ENCODE results near the gene PKHD1. TPM values are rescaled to one million over a fixed set of nuclear protein-coding genes. Genes with fewer than 3 reads are reported as not detected.

The PKHD1 gene
- total and polyA plus RNA-seq, 2 experiments from 2014 or later: 0.47 to 3.3 TPM

DNA sequence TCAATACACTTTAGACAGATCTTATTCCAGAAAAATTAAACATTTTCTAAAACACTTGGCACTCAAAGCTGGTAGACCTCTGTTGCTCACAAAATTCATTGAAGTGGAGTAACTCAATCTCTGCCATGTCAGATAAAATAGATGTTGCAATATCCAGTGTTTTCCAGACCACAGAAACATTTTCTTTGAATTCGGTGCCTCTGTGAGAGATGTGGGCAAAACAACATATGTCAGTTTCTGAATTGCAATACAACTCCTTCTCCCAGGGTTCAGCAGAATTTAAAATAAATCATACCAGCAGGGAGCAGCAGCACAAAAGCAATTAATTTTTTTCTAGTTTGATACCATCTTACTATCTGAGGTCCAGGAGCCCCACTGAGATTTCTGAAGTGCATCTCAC, 11.3 kb upstream of the PKHD1 start:
- no peak for TF ChIP-seq EZH2 (IDR thresholded peaks at IDR 0.05; ENCODE audit: borderline replicate concordance)
- no peak for TF ChIP-seq EZH2phosphoT487 (IDR thresholded peaks at IDR 0.05; ENCODE audit: low read depth, severe bottlenecking, unreplicated experiment)
- no peak for TF ChIP-seq CTCF (IDR thresholded peaks at IDR 0.05; ENCODE audit: poor library complexity)
- Histone ChIP-seq H4K20me1 (ENCODE audit: insufficient read depth, poor library complexity, severe bottlenecking) (no peaks in the 10 kb centered on the region), H3K27ac (no peak overlapping the region), H3K36me3 (replicated peaks; ENCODE audit: insufficient read depth, low read depth) (no peaks in the 10 kb centered on the region), H3K4me1 (ENCODE audit: insufficient read depth) (no peaks in the 10 kb centered on the region), H3K4me2 (no peak overlapping the region), H2AFZ (no peak overlapping the region), H3K79me2 (no peaks in the 10 kb centered on the region), H3K9me3 (ENCODE audit: low read depth) (no peaks in the 10 kb centered on the region), H3K9me2 (replicated peaks; ENCODE audit: insufficient read depth) (no peaks in the 10 kb centered on the region), H3K4me3 (no peak overlapping the region), H3K27me3 (no peaks in the 10 kb centered on the region)
- no peak for DNase-seq (ENCODE audit: low spot score)
- WGBS (ENCODE audit: low lambda C conversion rate, missing lambda C conversion rate): 84% methylated on average over 1 of the region's 1 CpG

DNA sequence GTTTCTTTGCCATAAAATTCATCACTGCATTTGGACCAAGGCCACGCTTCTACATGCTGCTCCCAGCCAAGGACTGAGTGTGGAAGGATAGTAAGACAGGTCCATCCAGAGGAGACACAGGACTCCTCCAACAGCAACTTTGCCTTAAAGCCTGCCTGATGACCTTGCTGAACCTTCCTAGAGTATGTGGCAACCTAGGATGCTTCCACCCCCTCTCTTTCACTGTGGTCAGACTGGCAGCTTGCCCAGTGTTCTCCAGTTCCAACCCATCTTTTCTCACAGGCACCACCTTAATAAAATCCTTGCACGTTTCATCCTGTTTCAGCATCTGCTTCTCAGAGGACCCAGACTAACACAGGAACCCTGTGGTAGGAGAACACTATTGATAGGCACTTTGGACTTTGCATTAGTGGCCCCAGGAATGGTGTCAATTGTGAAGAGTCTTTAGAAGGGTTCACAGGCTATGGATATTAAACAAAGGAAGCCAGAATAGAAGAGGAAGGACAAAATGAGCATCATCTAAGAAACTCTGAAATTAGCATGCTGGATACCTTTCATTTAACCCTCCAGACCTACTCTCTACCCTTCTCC, 2.4 kb upstream of the PKHD1 start:
- H3K4me1 ChIP-seq (ENCODE audit: insufficient read depth): peaks cover 12% of the 10 kb centered on the region
- no peaks in the 10 kb centered on the region for H3K9me2 ChIP-seq (replicated peaks; ENCODE audit: insufficient read depth)
- WGBS (ENCODE audit: low lambda C conversion rate, missing lambda C conversion rate): 72% methylated on average over 2 of the region's 2 CpGs
- no peaks in the 10 kb centered on the region for H3K27me3 ChIP-seq
- no peaks in the 10 kb centered on the region for H3K79me2 ChIP-seq
- no peak for DNase-seq (ENCODE audit: low spot score)
- H3K4me2 ChIP-seq: no peak overlapping the region
- no peak overlapping the region for H3K27ac ChIP-seq
- H3K9me3 ChIP-seq (ENCODE audit: low read depth): no peaks in the 10 kb centered on the region
- no peaks in the 10 kb centered on the region for H4K20me1 ChIP-seq (ENCODE audit: insufficient read depth, poor library complexity, severe bottlenecking)
- no peak overlapping the region for H3K4me3 ChIP-seq
- no peaks in the 10 kb centered on the region for H3K36me3 ChIP-seq (replicated peaks; ENCODE audit: insufficient read depth, low read depth)
- H2AFZ ChIP-seq: no peak overlapping the region
- TF ChIP-seq EZH2 (IDR thresholded peaks at IDR 0.05; ENCODE audit: borderline replicate concordance) (no peak), CTCF (IDR thresholded peaks at IDR 0.05; ENCODE audit: poor library complexity) (no peak), EZH2phosphoT487 (IDR thresholded peaks at IDR 0.05; ENCODE audit: low read depth, severe bottlenecking, unreplicated experiment) (no peak)

- H3K36me3 ChIP-seq (replicated peaks; ENCODE audit: insufficient read depth, low read depth): no peaks in the 10 kb centered on the region
- H3K9me3 ChIP-seq (ENCODE audit: low read depth): no peaks in the 10 kb centered on the region
- no peak for TF ChIP-seq EZH2 (IDR thresholded peaks at IDR 0.05; ENCODE audit: borderline replicate concordance)
- no peak for TF ChIP-seq CTCF (IDR thresholded peaks at IDR 0.05; ENCODE audit: poor library complexity)
- TF ChIP-seq EZH2phosphoT487 (IDR thresholded peaks at IDR 0.05; ENCODE audit: low read depth, severe bottlenecking, unreplicated experiment): no peak
- H2AFZ ChIP-seq: peak overlapping the region; percentile 53
- DNase-seq (ENCODE audit: low spot score): no peak
- H3K27me3 ChIP-seq: no peaks in the 10 kb centered on the region
- H4K20me1 ChIP-seq (ENCODE audit: insufficient read depth, poor library complexity, severe bottlenecking): no peaks in the 10 kb centered on the region
- WGBS (ENCODE audit: low lambda C conversion rate, missing lambda C conversion rate): 75% methylated on average over 5 of the region's 5 CpGs
- H3K79me2 ChIP-seq: no peaks in the 10 kb centered on the region
- no peak overlapping the region for H3K4me3 ChIP-seq
- H3K4me2 ChIP-seq: peak overlapping the region; percentile 73
- H3K9me2 ChIP-seq (replicated peaks; ENCODE audit: insufficient read depth): no peaks in the 10 kb centered on the region
- peaks cover 12% of the 10 kb centered on the region for H3K4me1 ChIP-seq (ENCODE audit: insufficient read depth)
- peak overlapping the region; percentile 83 for H3K27ac ChIP-seq
Observed at GRCh38 chr6:52086741-52087140, 672 bp downstream of the PKHD1 start.

All from hepatocyte (in vitro differentiated cells).